Frontal cortex (tissue), 4 donors: ENCODE data around the gene IL1RAPL1. TPM values are rescaled to one million over a fixed set of nuclear protein-coding genes. Genes with fewer than 3 reads are reported as not detected.
"Not testable (repeated sequence)": the region's sequence is repeated elsewhere in the genome, so short reads cannot be mapped to it uniquely, and the experiment has no call there.

ENCODE experiments used
- DNase-seq, 2 donors: peaks; one replicate each; pipeline ENCODE4 v3.0.0; 2012; ENCODE audit warnings: low spot score in 2 of 2
- FAIRE-seq: peaks from 2 replicates; lab custom pipeline; 2012; peaks lifted over from hg19 to GRCh38; lab: Jason Lieb, UNC
- total RNA-seq: library from RNA; depleted of rRNA; stranded (reverse); fragments of >200 nt; gene quantifications from one replicate; pipeline ENCODE4 v1.2.3, GENCODE V29; 2014
- donor health status: control.
- donor health status: control.
- donor health status: control.

The IL1RAPL1 gene
- total RNA-seq, 1 donor from 2014 or later: 14.3 TPM

- not testable (repeated sequence) for DNase-seq
- peak; percentile 87 for FAIRE-seq
Observed at GRCh38 chrX:29332429-29332828, 745.2 kb downstream of the IL1RAPL1 start.

- FAIRE-seq: not testable (repeated sequence)
Observed at GRCh38 chrX:29333091-29333490, 745.8 kb downstream of the IL1RAPL1 start.

GRCh38 chrX:29348288-29348687, 761.0 kb downstream of the IL1RAPL1 start:
- no peak for FAIRE-seq
- no peak for DNase-seq

More at GRCh38 chrX:29333091-29333490, 745.8 kb downstream of the IL1RAPL1 start:
- DNase-seq: not testable (repeated sequence)

DNA sequence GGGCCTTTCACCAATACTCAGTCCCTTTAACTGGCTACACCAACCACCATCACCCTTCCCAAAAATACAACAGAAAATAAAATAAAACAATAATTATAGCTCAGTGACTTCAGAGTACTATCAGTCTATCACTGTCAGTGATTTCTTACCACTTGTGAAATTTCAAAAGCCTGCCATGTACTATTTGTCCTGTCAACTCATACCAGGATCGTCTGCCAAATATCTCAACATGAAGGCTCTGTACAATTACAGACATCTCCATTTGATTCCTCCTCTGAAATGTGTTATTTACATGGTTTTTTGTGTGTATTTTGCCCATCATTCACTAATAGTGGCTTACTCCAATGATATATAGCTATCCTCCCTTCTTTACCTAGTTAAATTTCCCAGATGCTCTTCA, 772.0 kb downstream of the IL1RAPL1 start:
- no peak for DNase-seq
- no peak for FAIRE-seq

- not testable (repeated sequence) for FAIRE-seq
Observed at GRCh38 chrX:29374765-29375164, 787.5 kb downstream of the IL1RAPL1 start.

GRCh38 chrX:29376584-29376983, 789.3 kb downstream of the IL1RAPL1 start:
- FAIRE-seq: no peak

More at GRCh38 chrX:29374765-29375164, 787.5 kb downstream of the IL1RAPL1 start:
- DNase-seq: not testable (repeated sequence)

GRCh38 chrX:29382811-29383210, 795.6 kb downstream of the IL1RAPL1 start:
- DNase-seq (no peak), FAIRE-seq (no peak)

More at GRCh38 chrX:29376584-29376983, 789.3 kb downstream of the IL1RAPL1 start:
- DNase-seq: no peak

DNA sequence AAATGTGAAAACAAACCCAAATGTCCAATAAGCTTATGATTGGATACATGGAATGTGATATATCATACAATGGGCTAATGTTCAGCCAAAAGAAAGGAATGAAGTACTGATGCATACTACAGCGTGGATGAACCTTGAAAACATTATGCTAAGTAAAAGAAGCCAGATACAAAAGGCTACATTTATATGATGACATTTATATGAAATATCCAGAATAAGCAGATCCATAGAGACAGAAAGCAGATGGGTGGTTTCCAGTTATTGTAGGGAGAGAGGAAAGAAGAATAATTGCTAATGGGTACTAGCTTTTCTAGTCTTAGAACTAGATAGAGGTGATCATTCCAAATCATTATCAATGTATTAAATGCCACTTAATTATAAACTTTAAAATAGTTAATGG, 801.3 kb downstream of the IL1RAPL1 start:
- no peak for DNase-seq
- no peak for FAIRE-seq

DNA sequence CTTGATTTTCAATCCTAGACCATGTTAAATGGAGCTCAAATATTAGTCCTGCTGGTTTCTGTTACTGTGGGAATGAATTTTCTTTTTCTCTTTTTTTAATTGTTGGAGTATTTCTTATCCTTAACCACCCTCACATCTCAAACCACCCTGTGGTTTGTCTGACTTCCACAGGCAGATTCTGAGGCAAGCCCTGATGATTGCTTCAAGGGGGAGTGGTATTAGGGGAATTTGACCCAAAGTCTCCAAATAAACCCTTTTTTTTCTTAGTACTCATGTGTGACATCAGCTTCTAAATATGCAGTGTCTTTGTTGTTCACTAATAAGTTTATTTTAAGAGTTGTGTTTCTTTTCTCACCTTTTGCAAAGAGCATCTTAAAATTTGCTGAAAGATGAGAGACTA, 810.3 kb downstream of the IL1RAPL1 start:
- FAIRE-seq (no peak), DNase-seq (no peak)

DNA sequence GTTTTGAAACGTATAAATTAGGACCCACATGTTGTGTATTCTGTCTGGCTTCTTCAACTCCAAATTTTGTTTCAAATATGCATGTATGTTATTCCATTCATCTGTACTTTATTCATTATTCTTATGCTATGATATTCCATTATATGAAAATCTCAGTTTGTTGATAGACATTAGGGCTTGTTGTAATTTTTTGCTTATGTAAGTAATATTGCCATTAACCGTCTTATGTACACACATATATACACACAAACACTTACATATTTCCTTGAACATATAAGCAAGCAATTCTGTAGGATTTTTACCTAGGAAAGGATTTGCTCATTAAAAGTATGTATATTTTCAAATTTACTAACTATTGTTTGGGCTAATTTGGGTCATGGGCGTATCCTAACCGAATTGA, 820.1 kb downstream of the IL1RAPL1 start:
- FAIRE-seq (no peak), DNase-seq (no peak)

GRCh38 chrX:29419774-29420553, 832.7 kb downstream of the IL1RAPL1 start:
- no peak for DNase-seq
- FAIRE-seq: no peak

GRCh38 chrX:29422034-29422433, 834.8 kb downstream of the IL1RAPL1 start:
- no peak for DNase-seq
- FAIRE-seq: no peak

GRCh38 chrX:29431895-29432294, 844.6 kb downstream of the IL1RAPL1 start:
- FAIRE-seq (no peak), DNase-seq (no peak)

- FAIRE-seq: no peak
- DNase-seq: no peak
Observed at GRCh38 chrX:29432534-29432933, 845.3 kb downstream of the IL1RAPL1 start.

GRCh38 chrX:29434939-29435338, 847.7 kb downstream of the IL1RAPL1 start:
- no peak for DNase-seq
- FAIRE-seq: no peak

DNA sequence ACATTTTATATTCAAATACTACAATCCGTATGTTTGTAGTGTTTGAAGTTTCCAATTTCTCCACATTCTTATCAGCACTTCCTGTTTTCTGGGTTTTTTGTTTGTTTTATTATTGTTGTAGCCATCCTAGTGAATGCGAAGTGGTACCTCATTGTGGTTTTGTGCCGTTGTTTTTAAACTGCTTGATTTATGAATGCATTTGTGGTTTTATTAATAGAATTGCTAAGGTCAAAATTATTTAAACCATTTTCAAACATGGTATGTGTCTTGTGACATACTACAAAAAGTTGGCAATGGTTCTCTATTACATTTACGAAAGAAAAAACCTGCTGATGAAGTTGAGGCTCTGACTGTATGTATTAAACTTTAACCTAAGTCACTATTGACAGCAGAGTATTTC, 848.1 kb downstream of the IL1RAPL1 start:
- DNase-seq: no peak
- FAIRE-seq: no peak

- FAIRE-seq: no peak
- no peak for DNase-seq
Observed at GRCh38 chrX:29447867-29448266, 860.6 kb downstream of the IL1RAPL1 start.

DNA sequence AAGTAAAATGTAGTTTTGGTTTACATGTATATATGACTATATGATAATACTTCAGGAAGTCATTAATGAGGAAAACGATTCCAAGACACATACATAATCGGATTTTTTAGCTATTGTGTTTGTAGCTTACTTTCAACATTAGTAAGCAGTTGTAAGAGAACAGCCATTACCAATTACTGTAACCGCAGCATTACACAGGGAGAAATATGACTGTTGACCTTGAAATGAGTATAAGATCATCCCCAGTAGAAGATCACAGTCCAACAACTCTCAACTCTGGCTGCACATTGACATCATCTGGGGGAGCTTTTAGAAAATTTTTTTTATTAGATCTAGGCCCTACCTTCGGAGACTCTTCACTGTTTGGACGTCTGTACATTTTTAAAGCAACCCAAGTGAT, 866.1 kb downstream of the IL1RAPL1 start:
- DNase-seq (no peak), FAIRE-seq (no peak)

DNA sequence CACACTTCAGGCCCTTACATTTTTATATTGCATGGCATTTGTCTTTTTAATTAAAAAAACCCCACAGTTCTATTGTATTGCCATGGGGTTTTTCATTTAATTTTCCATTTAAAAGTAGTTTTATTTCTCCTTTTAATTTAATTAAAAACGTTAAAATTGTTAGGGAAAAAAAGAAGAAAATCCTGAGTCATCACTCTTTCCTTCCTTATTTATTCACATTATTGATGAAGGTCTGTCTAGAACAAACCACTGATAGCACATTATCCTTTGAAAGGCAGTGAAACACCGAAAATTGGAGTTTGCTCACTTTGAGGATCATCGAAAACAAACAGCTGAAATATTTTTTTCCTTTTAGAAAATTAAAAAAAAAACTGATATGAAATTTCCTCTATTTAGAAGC, 868.5 kb downstream of the IL1RAPL1 start:
- no peak for DNase-seq
- no peak for FAIRE-seq

GRCh38 chrX:29461039-29461438, 873.8 kb downstream of the IL1RAPL1 start:
- no peak for FAIRE-seq

DNA sequence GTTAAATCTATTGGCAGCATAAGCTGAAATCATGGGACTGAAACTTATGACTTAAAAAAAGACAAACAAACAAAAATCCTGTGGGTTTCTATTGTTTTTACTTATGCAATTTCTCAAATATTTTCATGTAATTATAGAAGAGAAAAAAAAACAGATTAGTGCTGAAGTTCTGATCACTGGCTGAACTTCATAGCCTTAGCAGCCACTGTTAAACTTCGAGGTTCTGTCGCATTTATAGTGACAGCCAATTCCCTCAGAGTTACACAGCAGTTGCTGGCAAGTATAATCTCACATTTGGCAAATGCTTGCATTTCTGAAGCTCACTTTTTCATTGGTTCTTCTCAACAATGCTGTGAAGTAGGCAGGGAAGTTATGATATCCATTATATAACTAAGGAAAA, 879.2 kb downstream of the IL1RAPL1 start:
- DNase-seq: no peak
- no peak for FAIRE-seq

More at GRCh38 chrX:29461039-29461438, 873.8 kb downstream of the IL1RAPL1 start:
- DNase-seq: no peak
